Vagina (tissue), 2 donors: Measurements from ENCODE around the gene ADNP2.

Source experiments
- CTCF ChIP-seq, 3 experiments: fragments of 450-650 bp in 2 of 3; fragments of 200-600 bp in 1 of 3; sonication (generic) in 1 of 3; IDR thresholded peaks; one replicate each; pipeline ENCODE4 v1.5.1; 2017 to 2019; ENCODE audit warnings: antibody characterized with exemption in 3 of 3, mild to moderate bottlenecking in 2 of 3, moderate library complexity in 2 of 3
- POLR2A ChIP-seq, 2 donors: fragments of 450-650 bp; IDR thresholded peaks; one replicate each; pipeline ENCODE4 v1.6.1; 2017; ENCODE audit warnings: antibody characterized with exemption in 2 of 2, mild to moderate bottlenecking in 2 of 2, moderate library complexity in 2 of 2

- no peak for TF ChIP-seq CTCF (IDR thresholded peaks at IDR 0.05)
- TF ChIP-seq POLR2A (IDR thresholded peaks at IDR 0.05), result no peak
These were observed 1.6 kb upstream of the ADNP2 start for GRCh38 chr18:80107426-80107825.
